K562 (cell line): ENCODE measurements around the gene GRIA1.

Experiments
- CHD2 ChIP-seq: IDR thresholded peaks from 2 replicates; pipeline ENCODE4 v1.6.1; 2011; ENCODE audit warnings: low read depth, low read length
- CTCF ChIP-seq, 3 experiments: IDR thresholded peaks in 2 of 3; conservative IDR thresholded peaks in 1 of 3; 2 replicates each; pipeline ENCODE4 v1.5.1; 2011 to 2012; ENCODE audit warnings: low read length in 3 of 3, mild to moderate bottlenecking in 3 of 3, control low read depth in 2 of 3, improper control_type of control experiment in 1 of 3, inconsistent platforms in 1 of 3, low read depth in 1 of 3, mixed read lengths in 1 of 3, moderate library complexity in 1 of 3; ENCODE audit not compliant: insufficient read depth in 2 of 3
- ELF4 ChIP-seq: fragments of 450-650 bp; formaldehyde crosslinking; IDR thresholded peaks from 2 replicates; pipeline ENCODE4 v1.4.0; 2022; ENCODE audit warnings: missing genetic modification characterization
- EZH2 ChIP-seq: IDR thresholded peaks from 2 replicates; pipeline ENCODE4 v1.6.1; 2012; ENCODE audit warnings: low read depth, mild to moderate bottlenecking, inconsistent platforms, low read length, borderline replicate concordance
- JUNB ChIP-seq: fragments of 450-650 bp; formaldehyde crosslinking; conservative IDR thresholded peaks from 2 replicates; pipeline ENCODE4 v1.4.0; 2020; ENCODE audit warnings: mild to moderate bottlenecking
- MEF2D ChIP-seq: conservative IDR thresholded peaks from 2 replicates; pipeline ENCODE4 v1.6.1; 2016; ENCODE audit warnings: low read depth, missing genetic modification characterization, missing compliant biosample characterization
- MTA1 ChIP-seq: fragments of 450-650 bp; IDR thresholded peaks from 2 replicates; pipeline ENCODE4 v1.6.1; 2017; ENCODE audit warnings: borderline replicate concordance
- NFIC ChIP-seq: fragments of 450-650 bp; IDR thresholded peaks from 2 replicates; pipeline ENCODE4 v1.6.1; 2017; ENCODE audit warnings: mild to moderate bottlenecking, inconsistent platforms
- NR1H2 ChIP-seq: sonication (generic); formaldehyde crosslinking; IDR thresholded peaks from 2 replicates; pipeline ENCODE4 v1.4.0; 2020; ENCODE audit warnings: mild to moderate bottlenecking, missing genetic modification reagents
- RAD21 ChIP-seq, 2 experiments: fragments of 250-450 bp in 1 of 2; fragments of 450-650 bp in 1 of 2; sonication (Bioruptor Pico) in 1 of 2; formaldehyde crosslinking in 1 of 2; IDR thresholded peaks in 1 of 2; conservative IDR thresholded peaks in 1 of 2; 2 replicates each; pipeline versions ENCODE4 v1.4.0 to v1.8.0; 2020 to 2022; ENCODE audit warnings: mild to moderate bottlenecking in 2 of 2, moderate library complexity in 1 of 2
- SIX5 ChIP-seq, 2 experiments: IDR thresholded peaks; 2 replicates each; pipeline ENCODE4 v1.6.1; 2011; ENCODE audit warnings: low read length in 2 of 2, borderline replicate concordance in 1 of 2, low read depth in 1 of 2, mild to moderate bottlenecking in 1 of 2, moderate library complexity in 1 of 2; ENCODE audit not compliant: insufficient read depth in 1 of 2

DNA sequence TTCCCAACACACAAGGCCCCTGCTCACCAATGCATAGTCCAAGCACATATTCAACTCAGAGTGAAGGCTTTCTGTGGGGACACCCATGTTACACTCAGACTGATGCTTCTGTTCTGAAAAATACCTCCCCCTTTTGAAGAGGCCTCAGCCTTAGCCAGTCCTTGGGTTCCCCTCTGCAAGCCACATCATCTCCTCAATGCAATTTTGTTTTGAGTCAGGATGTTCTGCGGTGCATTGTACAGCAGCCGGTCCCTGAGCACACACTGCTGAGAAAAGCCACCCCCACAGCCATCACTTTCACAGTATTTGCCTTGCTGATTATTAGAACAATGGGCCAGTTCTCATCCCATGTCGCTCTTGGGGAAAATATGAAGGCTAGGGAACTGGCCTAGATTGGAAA, 307.0 kb downstream of the GRIA1 start:
- TF ChIP-seq CTCF (IDR thresholded peaks at IDR 0.05 in 2 of 3, conservative IDR thresholded peaks at IDR 0.05 in 1 of 3; ENCODE audit: insufficient read depth in 2 of 3, low read depth in 1 of 3, low read length in 3 of 3) (no peak), NR1H2 (CRISPR knock-in tag) (no peak), EZH2 (no peak), RAD21 (CRISPR knock-in tag; conservative IDR thresholded peaks at IDR 0.05 in 1 of 2, IDR thresholded peaks at IDR 0.05 in 1 of 2) (no peak), MEF2D (no peak), MTA1 (no peak), NFIC (no peak), ELF4 (CRISPR knock-in tag) (no peak), JUNB (CRISPR knock-in tag) (no peak), SIX5 (IDR thresholded peaks at IDR 0.05; ENCODE audit: borderline replicate concordance in 1 of 2, insufficient read depth in 1 of 2, low read depth in 1 of 2, low read length in 2 of 2) (no peak), CHD2 (no peak)
